Pulmonary artery endothelial cell (primary cell): Measurements from ENCODE around the gene KLRC4. TPM values are rescaled to one million over a fixed set of nuclear protein-coding genes. Genes with fewer than 3 reads are reported as not detected.
"Not testable (repeated sequence)": the region's sequence is repeated elsewhere in the genome, so short reads cannot be mapped to it uniquely, and the experiment has no call there.

Source experiments
- DNase-seq: peaks from one replicate; pipeline ENCODE4 v3.0.0-alpha.2; 2011; ENCODE audit warnings: low read depth, low spot score
- total RNA-seq: library from RNA; depleted of rRNA; stranded (reverse); fragments of >200 nt; gene quantifications from 2 replicates; pipeline ENCODE4 v1.2.3, GENCODE V29; 2014

The KLRC4 gene
- total RNA-seq, 1 donor from 2014 or later = not detected

DNA sequence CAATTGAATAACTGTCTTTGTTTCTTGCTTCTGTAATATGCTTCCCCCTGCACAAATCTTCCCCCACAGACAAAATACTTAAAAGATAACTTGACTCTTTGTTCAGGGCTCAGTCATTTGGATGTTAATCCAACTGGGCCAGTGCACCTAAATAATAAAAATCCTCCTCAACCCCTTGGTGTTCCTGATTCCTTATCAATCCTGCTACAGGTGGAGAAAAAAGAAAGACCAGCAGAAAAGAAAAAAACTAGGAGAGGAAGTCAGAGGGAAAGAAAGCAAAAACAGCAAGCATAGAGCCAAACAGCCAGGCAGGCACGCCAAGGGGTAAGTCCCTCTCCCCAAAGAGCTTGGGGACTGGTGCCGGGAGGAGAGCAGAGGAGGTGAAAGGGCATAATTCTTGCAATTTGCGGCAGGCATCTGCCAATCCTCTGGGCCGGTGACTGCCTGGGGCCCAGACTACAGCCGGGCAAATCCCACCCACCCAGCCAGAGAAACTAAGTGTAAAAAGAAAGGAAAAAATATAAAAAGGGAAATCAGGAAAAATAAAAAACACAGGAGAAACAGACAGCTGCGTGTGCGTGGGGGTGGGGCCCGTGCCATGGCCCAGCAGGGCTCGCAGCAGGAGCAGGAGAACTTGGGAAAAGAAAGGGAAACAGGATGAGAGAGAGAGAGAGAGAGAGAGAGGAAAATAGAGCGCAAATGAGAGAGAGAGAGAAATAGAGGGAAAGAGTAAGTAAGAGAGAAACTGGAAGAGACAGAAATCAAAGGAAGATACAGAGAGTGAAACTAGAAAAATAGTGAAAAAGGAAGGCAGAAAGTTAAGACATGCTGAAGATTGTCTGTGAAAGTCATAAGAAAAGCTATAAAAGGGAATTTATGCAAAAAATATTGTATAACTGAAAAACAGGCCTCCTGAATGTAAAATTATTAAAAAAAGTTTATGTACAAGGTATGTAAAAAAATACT, 41.1 kb downstream of the KLRC4 start:
- no peak for DNase-seq

DNA sequence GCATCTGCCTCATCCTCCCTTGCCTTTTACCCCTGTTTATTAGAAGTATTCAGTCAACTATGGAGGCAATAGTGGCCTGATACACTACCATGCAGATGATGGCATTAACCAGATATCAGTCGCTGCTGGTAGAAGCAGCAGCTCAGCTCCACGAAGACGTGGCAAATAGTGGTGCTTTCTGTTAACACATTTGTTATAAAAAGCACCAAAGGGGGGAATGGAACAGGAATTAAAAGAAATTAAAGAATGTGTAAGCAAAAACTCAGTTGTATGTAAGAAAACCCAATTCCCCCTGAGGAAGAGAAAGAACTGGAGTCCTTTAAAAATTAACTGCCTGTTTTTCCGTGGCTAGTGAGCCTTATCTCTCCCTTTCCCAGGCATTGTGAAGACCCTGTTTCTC, 41.8 kb downstream of the KLRC4 start:
- not testable (repeated sequence) for DNase-seq

DNA sequence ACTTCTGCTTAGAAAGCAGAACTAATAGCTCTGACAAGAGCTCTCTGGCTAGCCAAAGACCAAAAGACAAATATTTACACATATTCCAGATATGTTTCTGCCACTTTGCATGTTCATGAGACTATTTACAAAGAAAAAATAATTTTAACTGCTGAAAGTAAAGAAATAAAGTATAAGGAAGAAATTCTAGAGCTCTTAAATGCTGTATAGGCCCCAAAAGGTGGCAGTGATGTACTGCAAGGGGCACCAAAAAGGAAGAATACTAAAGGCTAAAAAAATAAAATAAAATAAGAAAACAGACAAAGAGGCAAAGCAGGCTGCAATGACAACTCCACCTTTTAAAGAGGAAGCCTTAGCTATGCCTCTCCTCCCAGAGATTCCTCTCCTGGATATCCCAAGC, 42.7 kb downstream of the KLRC4 start:
- DNase-seq = no peak

DNA sequence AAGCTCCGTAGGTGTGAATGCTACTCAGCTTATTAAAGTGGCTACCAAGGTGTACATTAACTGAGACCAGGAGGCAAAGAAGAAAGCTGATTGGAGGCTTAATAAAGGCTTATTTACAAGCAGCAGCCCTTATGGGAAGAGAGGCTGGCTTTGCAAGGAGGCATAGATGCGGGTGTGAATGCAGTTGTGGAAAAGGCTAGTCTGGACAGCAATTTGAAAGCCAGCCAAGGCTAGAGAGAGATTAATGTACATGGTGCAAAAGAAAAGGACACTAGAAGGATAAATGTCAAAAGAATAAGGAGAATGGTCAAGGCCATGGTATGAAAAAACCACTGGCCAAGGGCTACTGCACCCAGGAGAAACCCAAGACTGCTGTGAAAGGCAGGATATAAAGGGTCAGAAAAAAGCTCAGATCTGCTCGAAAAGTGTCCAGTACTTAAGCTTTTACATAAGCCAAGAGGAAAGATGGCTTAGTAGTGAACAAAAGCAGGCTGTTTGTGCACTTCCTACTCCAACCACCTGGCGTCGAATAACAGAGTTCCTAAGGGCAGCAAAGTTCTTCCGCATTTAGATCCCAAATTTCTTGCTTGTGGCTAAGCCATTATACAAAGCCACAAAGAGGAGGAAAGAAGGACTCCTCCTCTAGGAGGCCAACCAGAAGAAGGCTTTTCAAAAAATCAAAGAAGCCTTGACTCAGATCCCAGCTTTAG, 43.7 kb downstream of the KLRC4 start:
- DNase-seq = no peak

DNA sequence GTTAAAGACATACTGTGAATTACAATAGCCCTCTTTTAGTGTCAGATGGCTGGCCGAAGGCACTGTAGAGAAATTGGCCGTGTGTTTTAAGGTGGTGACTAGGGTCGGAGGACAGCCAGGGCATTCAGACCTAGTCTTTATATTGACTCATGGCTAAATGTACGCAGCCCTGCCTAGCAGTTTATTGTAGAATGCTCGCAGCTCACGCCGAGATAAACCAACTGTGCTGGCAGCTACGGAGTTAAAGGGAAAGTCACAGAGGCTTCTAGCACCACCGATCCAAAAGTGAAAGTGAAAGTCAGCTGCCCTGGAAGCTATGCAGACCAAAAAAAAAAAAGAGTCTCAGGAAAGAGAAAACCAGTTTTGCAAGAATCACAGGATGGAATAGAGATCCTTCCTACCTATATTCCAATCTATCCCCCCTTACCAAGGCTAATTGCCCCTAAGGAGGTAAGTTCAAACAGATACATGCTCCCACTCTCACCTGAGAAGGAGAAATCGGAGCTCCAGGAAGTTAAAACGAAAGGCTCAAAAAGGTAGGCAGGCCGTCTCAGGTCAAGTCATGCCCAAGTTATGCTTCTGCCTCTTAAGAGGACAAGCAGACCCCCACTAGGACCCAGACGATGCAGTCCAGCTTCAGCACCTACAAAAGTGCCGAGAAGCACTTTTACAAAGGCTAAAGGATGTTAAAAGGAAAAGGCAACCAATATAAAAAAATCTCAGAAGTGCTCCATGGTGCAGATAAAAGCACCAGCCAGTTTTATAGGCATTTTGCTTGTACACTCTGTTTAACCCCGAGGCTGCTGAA, 44.5 kb downstream of the KLRC4 start:
- DNase-seq = peak; percentile 40

DNA sequence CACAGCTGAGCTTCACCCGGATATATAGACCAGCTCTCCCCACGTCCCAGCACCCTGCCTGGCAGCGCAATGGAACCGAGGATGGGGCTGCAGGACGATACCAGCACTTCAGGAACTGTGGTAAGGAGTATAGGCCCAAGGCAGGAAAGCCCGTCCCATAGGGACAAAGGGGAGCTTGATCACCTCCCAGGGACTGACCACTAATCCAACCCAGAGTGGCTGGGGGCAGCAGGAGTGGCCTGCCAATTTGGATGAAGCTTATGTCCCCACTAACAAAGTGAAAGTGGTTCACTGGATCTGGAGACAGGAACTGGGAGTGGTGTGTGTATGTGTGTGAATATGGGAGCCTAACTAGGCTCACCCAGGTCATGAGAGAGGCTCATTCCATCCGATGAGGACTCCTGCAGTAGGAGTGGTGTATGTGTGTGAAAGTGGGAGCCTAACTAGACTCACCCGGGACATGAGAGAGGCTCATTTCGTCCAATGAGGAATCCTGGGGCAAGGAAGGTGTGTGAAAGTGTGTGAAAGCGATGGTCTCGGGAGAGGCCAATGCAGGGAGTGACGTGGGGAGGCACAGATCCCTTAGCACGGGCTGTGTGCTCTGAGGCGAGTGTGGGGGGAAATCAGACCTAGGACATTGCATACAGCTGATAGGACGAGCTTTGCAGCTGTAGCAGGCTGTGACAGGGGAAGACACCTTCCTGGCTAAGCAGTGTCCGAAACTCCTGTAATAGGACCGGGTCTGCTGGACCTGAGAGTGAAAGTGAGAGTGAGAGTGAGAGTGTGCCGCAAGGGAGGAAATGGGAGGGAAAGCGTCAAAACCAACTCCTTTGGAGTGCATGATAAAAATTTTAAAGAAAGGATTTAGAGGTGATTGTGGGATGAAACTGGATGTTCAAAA, 45.4 kb downstream of the KLRC4 start:
- DNase-seq = no peak

DNA sequence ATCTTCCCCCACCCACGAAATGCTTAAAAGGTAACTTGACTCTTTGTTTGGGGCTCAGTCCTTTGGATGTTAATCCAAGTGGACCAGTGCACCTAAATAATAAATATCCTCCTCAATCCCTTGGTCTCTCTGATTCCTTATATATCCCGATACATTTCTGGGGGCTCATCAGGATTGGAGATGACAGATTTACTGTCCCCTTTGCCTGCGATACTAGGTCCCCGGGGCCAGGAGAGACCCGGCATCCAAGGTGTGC, 46.0 kb downstream of the KLRC4 start:
- DNase-seq = no peak

DNA sequence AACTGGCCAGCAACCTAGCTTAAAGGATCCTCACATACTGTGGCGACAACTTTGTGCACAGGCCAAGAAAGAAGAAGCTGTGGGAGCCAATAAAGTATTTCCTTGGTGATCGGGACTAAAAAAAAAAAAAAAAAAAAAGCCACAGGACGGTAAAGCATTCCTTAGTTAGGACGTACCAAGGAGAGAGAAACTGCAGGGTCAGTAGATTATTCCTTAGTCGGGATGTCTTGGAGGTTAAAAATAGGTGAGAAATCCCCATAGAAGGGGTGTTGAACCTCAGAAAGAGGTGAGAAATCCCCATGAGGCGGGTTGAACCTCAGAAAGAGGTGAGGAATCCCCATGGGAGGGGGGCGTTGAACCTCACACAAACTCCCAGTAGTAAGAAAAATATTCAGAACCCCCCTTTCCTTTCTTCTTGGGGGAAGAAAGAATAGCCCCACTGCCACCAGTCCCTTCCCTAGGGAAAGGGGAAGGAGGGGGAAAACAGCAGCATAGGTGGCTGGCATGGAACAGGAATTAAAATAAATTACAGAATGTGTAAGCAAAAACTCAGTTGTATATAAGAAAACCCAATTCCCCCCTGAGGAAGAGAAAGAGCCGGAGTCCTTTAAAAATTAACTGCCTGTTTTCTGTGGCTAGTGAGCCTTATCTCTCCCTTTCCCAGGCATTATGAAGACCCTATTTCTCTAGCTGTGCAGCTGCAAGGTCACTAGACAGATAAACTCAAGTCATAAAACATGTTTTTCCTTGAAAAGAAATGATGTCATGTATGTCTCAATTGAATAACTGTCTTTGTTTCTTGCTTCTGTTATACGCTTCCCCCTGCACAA, 46.5 kb downstream of the KLRC4 start:
- DNase-seq = no peak

DNA sequence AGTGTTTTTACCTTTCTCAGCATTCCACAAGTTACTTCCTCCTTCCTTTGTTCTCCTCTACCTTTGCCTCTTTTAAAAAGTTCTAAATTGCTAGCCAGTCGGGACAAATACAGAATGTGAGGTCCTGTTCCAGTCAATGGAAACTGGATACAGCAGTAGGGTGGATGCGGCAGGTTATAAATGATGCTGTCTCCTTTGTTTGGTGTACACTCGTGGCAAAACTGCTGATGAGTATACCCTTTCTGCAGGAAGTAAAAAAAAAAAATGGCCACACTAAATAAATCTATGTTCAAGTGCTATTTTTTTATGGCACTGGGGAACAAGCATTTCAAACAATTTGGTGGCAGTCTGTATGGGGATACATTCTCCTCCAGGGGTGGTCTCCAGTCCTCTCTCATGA, 47.2 kb downstream of the KLRC4 start:
- no peak for DNase-seq

DNA sequence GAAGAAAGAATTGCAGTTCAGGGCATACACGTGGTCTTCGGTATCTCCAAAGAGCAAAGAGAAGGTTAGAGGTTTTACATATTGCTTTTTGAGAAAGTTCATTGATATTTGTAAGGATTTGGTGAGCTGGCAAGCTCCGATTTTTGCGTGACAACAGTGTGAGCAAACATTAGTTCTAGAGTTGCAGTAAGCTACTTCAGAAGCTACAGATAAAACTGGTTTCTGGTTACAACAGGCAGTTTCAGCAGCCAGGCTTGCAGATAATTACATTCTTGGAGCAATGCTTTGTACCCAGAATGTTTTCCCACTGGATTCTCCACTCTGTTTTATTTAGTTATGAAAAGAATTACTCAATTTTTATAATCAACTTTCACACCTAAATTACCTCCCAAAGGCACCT, 47.9 kb downstream of the KLRC4 start:
- no peak for DNase-seq

DNA sequence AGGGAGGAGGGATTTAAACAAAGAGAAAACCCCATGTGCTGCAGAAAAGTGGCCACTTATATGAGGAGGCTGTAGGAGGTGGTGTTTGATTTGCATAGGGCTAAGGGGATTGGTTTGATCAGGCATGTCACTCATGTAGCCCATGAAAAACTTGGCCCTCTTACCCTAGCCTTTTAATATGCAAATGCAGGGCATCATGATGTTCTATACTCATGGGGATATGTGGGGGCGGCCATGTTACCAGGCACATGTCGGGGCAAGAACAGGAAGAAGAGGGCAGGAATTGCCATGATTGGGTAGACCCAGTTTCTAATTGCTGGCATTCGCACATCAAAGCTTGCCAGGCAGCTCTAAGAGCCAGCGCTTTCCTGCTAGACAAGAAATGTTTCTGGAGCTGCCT, 48.5 kb downstream of the KLRC4 start:
- no peak for DNase-seq

DNA sequence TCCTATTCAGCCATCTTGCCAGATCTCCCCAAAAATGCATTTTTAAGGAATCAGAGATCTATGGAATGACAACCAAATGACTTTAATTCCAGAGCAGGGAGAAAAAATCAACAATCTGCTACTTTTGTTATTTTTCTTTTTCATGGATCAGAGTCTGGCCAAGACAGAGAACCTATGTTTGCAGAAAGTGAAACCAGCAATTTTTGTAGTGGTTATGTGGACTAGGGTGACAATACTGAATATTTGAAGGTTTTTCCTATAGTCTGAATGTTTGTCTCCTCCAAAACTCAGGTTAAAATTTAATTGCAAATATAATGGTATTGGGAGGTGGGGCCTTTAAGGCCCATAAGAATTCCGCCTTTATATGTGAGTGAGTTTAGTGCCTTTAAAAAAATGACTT, 50.6 kb downstream of the KLRC4 start:
- no peak for DNase-seq

DNA sequence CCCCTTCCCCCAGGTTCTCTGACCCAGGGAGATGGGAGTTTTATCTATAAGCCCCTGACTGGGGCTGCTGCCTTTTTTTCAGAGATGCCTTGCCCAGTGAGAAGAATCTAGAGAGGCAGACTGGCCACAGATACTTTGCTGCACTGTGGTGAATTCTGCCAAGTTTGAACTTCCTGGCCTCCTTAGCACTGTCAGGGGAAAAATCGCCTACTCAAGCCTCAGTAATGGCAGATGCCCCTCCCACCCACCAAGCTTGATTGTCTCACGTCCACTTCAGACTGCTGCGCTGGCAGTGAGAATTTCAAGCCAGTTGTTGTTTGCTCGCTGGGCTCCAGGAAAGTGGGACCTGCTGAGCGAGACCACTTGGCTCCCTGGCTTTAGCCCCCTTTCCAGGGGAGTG, 51.4 kb downstream of the KLRC4 start:
- no peak for DNase-seq

Other genes starting within 250 kb of the KLRC4 start
- gene OLR1, start 237.6 kb downstream of the KLRC4 start, total RNA-seq = not detected in 2 replicates
- gene TMEM52B, start 230.7 kb downstream of the KLRC4 start, total RNA-seq = not detected in 2 replicates
- gene GABARAPL1, start 196.9 kb downstream of the KLRC4 start, total RNA-seq = 48.4 and 73.1 TPM in 2 replicates
- 0.20 and 0.32 TPM in 2 replicates for gene KLRD1, start 101.9 kb downstream of the KLRC4 start, total RNA-seq
- gene KLRK1, start 19.7 kb downstream of the KLRC4 start, total RNA-seq = not detected in 2 replicates
- gene KLRC3, start 10.8 kb upstream of the KLRC4 start, total RNA-seq = not detected in 2 replicates
- not detected in 2 replicates for gene KLRC2, start 26.3 kb upstream of the KLRC4 start, total RNA-seq
- not detected in 2 replicates for gene KLRC1, start 43.6 kb upstream of the KLRC4 start, total RNA-seq
- gene EIF2S3B, start 96.1 kb upstream of the KLRC4 start, total RNA-seq = 1.4 and 2.6 TPM in 2 replicates
- 26.1 and 34.1 TPM in 2 replicates for gene MAGOHB, start 203.9 kb upstream of the KLRC4 start, total RNA-seq